HG03045 (cell line): ENCODE results near the gene NF1.
"Not testable (repeated sequence)": the region's sequence is repeated elsewhere in the genome, so short reads cannot be mapped to it uniquely, and the experiment has no call there.

ENCODE experiments used
- ATAC-seq: cut with Tn5 transposase; IDR thresholded peaks from one replicate; pipeline ENCODE4 v1.9.1; 2021; ENCODE audit warnings: mild to moderate bottlenecking, moderate library complexity; ENCODE audit not compliant: unreplicated experiment

Gene NF1

DNA sequence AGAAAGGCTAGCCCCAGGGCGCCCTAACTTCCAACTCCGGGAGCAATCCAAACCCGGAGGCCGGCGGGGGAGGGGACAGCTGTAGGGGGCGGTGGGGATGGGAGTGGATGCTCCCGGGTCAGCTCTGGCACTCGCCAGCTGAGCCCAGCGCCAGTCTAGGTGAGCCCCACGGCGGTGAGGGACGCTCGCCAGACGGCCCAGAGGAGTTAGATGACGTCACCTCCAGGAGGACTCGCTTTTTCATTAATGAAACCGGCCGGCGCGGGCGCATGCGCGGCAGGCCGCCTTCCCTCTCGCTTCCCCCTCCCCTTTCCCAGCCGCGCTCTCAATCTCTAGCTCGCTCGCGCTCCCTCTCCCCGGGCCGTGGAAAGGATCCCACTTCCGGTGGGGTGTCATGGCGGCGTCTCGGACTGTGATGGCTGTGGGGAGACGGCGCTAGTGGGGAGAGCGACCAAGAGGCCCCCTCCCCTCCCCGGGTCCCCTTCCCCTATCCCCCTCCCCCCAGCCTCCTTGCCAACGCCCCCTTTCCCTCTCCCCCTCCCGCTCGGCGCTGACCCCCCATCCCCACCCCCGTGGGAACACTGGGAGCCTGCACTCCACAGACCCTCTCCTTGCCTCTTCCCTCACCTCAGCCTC lies at the start of gene NF1:
Gene NF1, plus strand, starts transcription at position 378 of the 636 bp plus-strand sequence. CDS start 333 bp downstream, outside the sequence.
- peak; percentile 79 for ATAC-seq

GRCh38 chr17:31046856-31047425 lies 47.8 kb upstream of the NF1 start:
- ATAC-seq: not testable (repeated sequence)

DNA sequence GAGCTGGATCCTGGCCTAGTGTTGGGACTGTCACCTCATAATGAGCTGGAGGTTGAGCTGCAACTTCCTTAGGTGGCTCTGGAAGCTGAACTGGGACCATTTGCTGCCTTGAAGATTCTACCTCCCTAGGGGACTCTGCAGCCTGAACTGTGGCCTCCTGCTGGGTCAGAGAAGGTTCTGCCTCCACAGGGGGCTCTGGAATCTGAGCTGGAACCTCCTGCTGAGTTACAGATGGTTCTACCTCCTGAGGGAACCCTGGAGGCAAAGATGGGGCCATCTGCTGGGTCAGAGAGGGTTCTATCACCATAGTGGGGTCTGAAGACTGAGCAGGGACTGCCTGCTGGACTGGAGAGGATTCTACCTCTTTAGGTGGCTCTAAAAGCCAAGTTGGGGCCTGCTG lies 46.6 kb upstream of the NF1 start:
- no peak for ATAC-seq

DNA sequence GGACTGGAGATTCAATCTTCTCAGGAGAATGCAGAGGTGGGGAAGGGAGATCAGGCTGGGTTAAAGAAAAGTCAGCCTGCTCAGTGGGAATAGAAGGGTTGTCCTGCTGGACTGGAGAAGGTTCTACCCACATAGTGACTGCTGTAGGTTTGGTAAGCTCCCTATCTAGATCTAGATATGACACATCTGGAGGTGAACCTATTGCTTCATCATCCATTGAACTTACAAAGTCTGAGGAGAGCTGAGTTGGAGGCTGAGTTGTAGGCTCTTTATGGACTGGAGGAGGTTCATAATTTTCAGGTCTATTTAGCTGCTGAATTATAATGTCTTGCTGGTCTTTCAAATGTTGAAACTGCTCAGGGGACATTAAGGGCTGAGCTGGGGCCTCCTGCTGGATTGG lies 46.0 kb upstream of the NF1 start:
- no peak for ATAC-seq

GRCh38 chr17:31050948-31051347 lies 43.8 kb upstream of the NF1 start:
- ATAC-seq: no peak

DNA sequence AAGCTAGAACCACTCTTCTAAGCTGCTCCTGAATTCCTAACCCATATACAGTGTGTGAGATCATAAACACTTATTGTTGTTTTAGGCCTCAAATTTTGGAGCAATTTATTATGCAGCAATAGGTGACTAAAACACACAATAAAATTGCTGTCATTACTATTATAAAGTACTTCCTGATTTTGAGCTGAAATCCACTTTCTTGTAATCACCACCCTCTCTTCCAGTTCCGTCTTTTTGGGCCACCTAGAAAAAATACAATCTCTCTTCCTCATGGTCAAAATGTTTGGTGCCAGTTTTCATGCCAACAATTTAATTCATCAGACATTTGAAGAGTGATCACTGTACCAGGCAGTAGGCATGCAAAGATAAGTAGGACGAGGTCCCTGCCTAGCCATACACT lies 43.3 kb upstream of the NF1 start:
- ATAC-seq: no peak

DNA sequence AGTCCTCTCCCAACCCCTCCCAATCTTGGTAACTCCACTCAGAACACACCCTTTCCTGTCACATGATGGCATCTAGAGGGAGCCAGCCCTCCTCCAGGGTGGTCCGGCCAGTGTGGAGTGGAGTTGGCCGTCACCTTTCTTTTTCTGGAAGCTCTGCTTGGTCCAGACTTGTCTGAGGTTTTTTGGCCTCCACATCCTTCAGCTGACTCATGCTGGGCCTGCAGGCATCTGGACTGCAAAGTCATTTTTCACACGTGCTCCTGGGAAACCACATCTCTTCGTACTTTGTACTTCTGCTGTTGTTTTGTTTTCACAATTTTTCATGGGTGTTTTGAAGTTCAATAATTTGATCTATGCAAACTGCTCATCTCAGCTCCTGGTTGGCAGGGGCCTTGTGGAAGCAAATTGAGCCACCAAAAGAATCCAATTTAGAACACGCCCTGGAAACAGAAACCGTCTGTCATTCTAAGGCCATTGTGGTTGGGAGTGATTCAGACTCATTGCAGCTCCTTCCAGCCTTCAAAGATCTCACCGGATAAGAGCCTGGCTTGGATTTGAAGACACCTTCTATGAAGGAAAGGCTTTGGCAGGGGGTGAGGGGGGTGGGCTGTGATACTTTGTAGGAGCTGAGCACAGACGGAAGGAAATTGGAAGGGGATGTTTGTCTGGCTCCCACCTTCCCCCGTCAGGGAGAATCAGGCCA lies 42.4 kb upstream of the NF1 start:
- ATAC-seq: no peak

- ATAC-seq: no peak
Observed at GRCh38 chr17:31053071-31053470, 41.7 kb upstream of the NF1 start.

DNA sequence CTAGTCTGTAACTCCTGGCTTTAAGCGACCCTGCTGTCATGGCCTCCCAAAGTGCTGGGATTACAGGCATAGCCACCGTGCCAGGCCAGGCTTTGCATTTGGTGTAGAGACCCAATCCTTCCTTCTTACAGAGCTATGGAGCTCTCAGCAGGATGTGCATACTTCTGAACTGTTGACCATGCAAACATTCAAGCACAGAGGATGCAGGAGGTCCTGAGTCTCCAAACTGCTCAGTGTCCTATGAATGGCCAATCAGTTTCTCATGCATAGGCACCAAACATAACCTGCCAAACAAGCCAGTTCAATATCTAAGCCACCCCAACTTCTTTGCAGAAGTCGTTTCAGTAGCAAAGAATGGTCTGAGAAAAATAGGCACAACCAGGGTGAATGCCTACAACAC lies 40.0 kb upstream of the NF1 start:
- no peak for ATAC-seq

GRCh38 chr17:31058976-31059375 lies 35.8 kb upstream of the NF1 start:
- no peak for ATAC-seq

GRCh38 chr17:31060791-31061550 lies 33.8 kb upstream of the NF1 start:
- ATAC-seq: no peak

DNA sequence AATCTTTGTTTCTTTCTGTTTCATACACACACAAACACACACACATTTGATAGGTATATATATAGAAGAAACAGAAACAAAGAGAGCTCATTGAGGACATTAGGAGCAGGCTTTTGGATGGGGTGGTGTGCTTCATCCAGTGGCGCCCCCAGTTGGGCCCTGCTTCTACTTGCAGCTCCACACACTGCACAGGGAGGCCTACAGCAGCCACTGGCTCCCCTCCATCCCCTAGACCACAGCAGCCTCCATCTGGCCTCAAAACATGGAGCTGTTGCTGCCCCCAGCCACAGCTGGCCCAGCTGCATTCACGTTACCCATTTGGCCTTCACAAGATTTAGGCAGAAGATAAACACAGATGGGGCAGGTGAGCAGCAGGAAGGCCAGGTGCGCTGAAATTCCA lies 33.1 kb upstream of the NF1 start:
- no peak for ATAC-seq

- no peak for ATAC-seq
Observed at GRCh38 chr17:31062346-31062745, 32.4 kb upstream of the NF1 start.

DNA sequence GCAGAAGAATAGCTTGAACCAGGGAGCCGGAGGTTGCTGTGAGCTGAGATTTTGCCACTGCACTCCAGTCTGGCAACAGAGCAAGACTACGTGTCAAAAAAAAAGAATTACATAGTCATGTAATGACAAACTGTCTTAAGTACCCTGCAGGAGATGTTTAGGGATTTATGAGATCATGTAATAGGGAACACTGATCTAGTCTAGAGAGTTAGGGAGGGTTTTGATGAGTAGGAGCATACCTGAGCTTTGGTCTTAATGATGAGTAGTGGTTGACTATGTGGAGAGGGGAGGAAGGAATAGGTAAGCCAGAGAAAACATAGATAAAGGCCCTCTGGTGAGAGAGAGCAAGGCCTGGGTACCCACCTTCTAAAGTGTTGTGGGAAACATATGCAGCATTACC lies 30.1 kb upstream of the NF1 start:
- ATAC-seq: no peak

- no peak for ATAC-seq
Observed at GRCh38 chr17:31067691-31068184, 27.0 kb upstream of the NF1 start.

GRCh38 chr17:31068291-31068690 lies 26.5 kb upstream of the NF1 start:
- no peak for ATAC-seq

- ATAC-seq: no peak
Observed at GRCh38 chr17:31072186-31072585, 22.6 kb upstream of the NF1 start.

- ATAC-seq: no peak
Observed at GRCh38 chr17:31073411-31073810, 21.4 kb upstream of the NF1 start.

- ATAC-seq: no peak
Observed at GRCh38 chr17:31074772-31075555, 19.8 kb upstream of the NF1 start.

- no peak for ATAC-seq
Observed at GRCh38 chr17:31078290-31078689, 16.5 kb upstream of the NF1 start.

DNA sequence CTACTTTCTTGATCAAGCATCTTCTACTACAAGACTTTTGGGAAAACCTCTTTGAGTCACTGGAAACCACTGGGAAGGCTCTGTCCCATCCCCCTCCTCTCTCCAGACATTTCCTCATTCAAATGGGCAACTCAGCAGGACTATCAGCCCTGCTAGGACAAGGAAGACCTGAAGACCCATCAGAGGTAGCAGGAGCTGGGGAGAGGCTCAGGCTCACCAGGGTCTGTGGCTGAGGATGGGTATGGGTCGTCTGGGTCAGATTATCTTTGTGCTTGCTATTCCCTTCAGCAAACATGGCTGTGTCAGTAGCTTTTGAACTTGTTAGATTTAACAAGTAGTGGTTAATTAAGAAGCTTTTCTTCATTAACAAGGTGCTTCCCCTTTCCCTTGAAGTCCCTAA lies 15.0 kb upstream of the NF1 start:
- ATAC-seq: no peak
